T-helper 1 cell treated with Interleukin-12 subunit alpha and Interleukin-12 subunit beta and Interleukin-4 antibody, amounts not matched to agents 30 μg/mL and 1 μg/mL, for 36 hours (primary cell): ENCODE measurements around the gene ZFYVE28.

ENCODE experiments used
- H3K27ac Mint-ChIP-seq: one replicate; pipeline ENCODE4 v1.8.0; 2021; ENCODE audit warnings: mild to moderate bottlenecking, mixed read lengths
- H3K27me3 Mint-ChIP-seq: one replicate; pipeline ENCODE4 v1.8.0; 2021; ENCODE audit warnings: low read depth, mixed read lengths
- H3K36me3 Mint-ChIP-seq: one replicate; pipeline ENCODE4 v1.8.0; 2021; ENCODE audit warnings: low read depth, mixed read lengths
- H3K4me1 Mint-ChIP-seq: one replicate; pipeline ENCODE4 v1.8.0; 2021; ENCODE audit warnings: low read depth, mixed read lengths
- H3K4me3 Mint-ChIP-seq: one replicate; pipeline ENCODE4 v1.8.0; 2021; ENCODE audit warnings: mild to moderate bottlenecking, moderate library complexity, mixed read lengths
- H3K9me3 Mint-ChIP-seq: one replicate; pipeline ENCODE4 v1.8.0; 2021; ENCODE audit warnings: mixed read lengths

ZFYVE28 gene

GRCh38 chr4:2450394-2451035, 32.1 kb upstream of the ZFYVE28 start:
- H3K4me1 Mint-ChIP-seq, result no peaks in the 10 kb centered on the region
- H3K27me3 Mint-ChIP-seq, result no peaks in the 10 kb centered on the region
- H3K4me3 Mint-ChIP-seq, result no peak overlapping the region
- H3K36me3 Mint-ChIP-seq, result no peaks in the 10 kb centered on the region
- no peak overlapping the region for H3K27ac Mint-ChIP-seq
- no peaks in the 10 kb centered on the region for H3K9me3 Mint-ChIP-seq

DNA sequence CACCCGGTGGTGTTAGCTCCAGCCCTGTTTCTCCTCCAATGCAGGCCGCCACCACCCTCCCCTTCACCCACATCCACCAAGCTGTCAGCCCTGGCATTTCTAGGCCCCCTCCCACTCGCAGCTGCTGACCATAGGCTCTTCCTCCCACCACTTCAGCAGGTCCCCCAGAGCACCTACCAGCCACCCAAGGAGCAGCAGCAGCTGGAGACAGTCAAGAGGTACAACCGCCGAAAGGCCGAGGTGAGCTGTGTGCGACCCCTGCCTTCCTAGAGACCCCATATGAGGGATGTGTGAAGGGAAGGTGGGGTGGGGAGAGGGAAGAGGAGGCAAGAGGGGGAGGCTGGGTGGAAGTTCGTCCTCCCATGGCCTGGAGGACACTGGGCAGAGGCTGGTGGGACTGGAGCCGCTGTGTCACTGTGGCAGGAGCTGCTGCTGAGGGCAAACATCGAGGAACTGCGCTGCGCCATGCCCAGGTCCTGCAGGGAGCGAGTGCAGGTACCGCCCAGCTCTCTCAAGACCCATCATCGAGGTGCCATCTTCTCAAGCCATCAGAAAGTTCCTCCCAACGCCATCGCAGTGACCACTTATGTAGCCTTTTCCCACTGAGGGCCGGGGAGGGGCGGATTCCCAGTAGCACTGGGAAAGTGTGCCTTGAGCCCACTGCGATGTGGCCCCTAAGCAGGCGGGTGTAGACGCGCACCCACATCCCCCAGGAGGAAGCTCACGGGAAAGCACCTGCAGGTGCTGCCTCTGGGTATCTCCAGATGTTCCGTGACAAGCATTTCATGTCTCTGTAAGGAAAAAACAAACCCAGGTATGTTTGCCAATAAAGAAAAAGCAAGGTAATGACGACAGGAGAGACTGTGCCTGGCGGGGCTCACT, 31.3 kb upstream of the ZFYVE28 start:
- no peaks in the 10 kb centered on the region for H3K27me3 Mint-ChIP-seq
- no peak overlapping the region for H3K27ac Mint-ChIP-seq
- H3K36me3 Mint-ChIP-seq, result no peaks in the 10 kb centered on the region
- no peak overlapping the region for H3K4me3 Mint-ChIP-seq
- no peaks in the 10 kb centered on the region for H3K9me3 Mint-ChIP-seq
- no peaks in the 10 kb centered on the region for H3K4me1 Mint-ChIP-seq

- H3K4me1 Mint-ChIP-seq, result no peaks in the 10 kb centered on the region
- no peaks in the 10 kb centered on the region for H3K36me3 Mint-ChIP-seq
- no peak overlapping the region for H3K27ac Mint-ChIP-seq
- no peak overlapping the region for H3K4me3 Mint-ChIP-seq
- H3K27me3 Mint-ChIP-seq, result no peaks in the 10 kb centered on the region
- H3K9me3 Mint-ChIP-seq, result no peaks in the 10 kb centered on the region
Observed at GRCh38 chr4:2449051-2449450, 30.6 kb upstream of the ZFYVE28 start.

GRCh38 chr4:2448589-2448988, 30.1 kb upstream of the ZFYVE28 start:
- no peak overlapping the region for H3K4me3 Mint-ChIP-seq
- H3K27me3 Mint-ChIP-seq, result no peaks in the 10 kb centered on the region
- H3K36me3 Mint-ChIP-seq, result no peaks in the 10 kb centered on the region
- H3K4me1 Mint-ChIP-seq, result no peaks in the 10 kb centered on the region
- H3K27ac Mint-ChIP-seq, result no peak overlapping the region
- no peaks in the 10 kb centered on the region for H3K9me3 Mint-ChIP-seq

DNA sequence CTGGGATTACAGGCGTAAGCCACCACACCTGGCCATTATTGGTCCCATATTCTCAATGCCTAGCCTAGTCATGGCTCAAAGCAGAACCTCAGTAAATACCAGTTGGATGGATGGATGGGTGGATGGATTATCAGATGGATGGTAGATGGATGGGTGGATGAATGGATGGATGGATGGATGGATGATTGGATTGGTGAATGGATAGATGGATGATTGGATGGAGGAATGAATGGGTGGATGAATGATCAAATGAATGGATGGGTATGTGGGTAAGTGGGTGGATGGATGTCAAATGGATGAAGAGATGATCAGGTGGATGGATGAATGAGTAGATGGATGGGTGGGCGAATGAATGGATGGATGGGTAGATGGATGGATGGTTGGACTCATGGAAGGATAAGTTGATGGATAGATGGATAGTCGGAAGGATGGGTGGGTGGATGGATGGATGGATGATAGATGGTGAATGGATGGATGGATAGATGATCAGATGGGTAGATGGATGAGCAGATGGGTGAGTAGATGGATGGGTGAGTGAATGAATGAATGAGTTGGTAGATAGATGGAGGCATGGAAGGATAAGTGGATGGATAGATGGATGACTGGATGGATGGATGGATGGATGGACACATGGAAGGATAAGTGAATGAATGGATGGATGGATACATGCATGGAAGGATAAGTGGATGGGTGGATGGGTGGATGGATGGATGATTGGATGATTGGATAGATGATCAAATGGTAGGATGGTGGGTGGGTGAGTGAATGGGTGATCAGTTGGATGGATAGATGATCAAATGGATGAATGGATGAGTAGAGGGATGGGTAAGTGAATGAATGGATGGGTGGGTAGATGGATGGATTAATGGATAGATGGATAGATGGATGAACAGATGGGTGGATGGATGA, 28.5 kb upstream of the ZFYVE28 start:
- no peak overlapping the region for H3K4me3 Mint-ChIP-seq
- no peak overlapping the region for H3K27ac Mint-ChIP-seq
- no peaks in the 10 kb centered on the region for H3K27me3 Mint-ChIP-seq
- no peaks in the 10 kb centered on the region for H3K9me3 Mint-ChIP-seq
- no peaks in the 10 kb centered on the region for H3K36me3 Mint-ChIP-seq
- H3K4me1 Mint-ChIP-seq, result no peaks in the 10 kb centered on the region

DNA sequence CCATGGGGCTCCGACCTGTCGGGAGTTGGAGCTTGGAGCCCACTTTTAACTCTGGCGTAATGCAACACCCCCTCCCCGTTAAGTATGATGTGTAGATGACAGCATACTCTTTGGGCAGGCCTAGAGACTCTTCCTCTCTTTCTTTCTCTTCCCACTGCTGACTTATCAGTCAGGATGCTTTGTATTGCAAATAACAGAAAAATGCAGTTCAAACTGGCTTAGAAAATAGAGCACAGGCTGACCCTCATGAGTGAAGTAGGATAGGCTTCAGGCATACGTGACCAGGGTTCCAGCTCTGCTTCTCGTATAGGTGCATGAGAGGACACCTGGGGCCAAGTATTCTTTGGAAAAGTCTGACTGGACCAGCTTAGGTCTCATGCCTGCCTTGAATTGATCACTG, 27.1 kb upstream of the ZFYVE28 start:
- no peaks in the 10 kb centered on the region for H3K27me3 Mint-ChIP-seq
- H3K36me3 Mint-ChIP-seq, result no peaks in the 10 kb centered on the region
- H3K4me1 Mint-ChIP-seq, result peaks cover 2% of the 10 kb centered on the region
- no peak overlapping the region for H3K27ac Mint-ChIP-seq
- H3K9me3 Mint-ChIP-seq, result no peaks in the 10 kb centered on the region
- no peak overlapping the region for H3K4me3 Mint-ChIP-seq

DNA sequence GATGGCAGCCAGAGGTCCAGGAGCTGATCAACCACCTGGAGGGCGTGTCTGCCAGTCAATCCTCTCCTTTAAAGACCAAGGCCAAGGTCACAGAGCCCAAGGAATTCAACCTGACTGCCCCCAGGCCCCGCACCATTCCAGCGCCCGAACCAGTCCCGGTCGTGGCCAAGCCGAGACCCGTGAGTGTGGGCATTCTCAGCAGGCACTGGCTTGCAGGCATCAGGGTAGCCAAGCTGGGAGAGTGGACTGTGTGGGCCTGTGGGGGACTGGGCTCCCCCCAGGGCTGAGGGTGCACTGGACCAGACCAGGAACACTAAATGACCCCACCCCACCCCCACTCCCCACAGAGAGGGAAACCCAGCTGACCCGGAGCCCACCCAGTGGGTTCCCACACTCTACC, 26.7 kb upstream of the ZFYVE28 start:
- H3K4me3 Mint-ChIP-seq, result no peak overlapping the region
- no peak overlapping the region for H3K27ac Mint-ChIP-seq
- peaks cover 2% of the 10 kb centered on the region for H3K4me1 Mint-ChIP-seq
- H3K27me3 Mint-ChIP-seq, result no peaks in the 10 kb centered on the region
- H3K36me3 Mint-ChIP-seq, result no peaks in the 10 kb centered on the region
- no peaks in the 10 kb centered on the region for H3K9me3 Mint-ChIP-seq

GRCh38 chr4:2443956-2444740, 25.7 kb upstream of the ZFYVE28 start:
- H3K36me3 Mint-ChIP-seq, result no peaks in the 10 kb centered on the region
- no peak overlapping the region for H3K27ac Mint-ChIP-seq

GRCh38 chr4:2443061-2443730, 24.8 kb upstream of the ZFYVE28 start:
- H3K4me1 Mint-ChIP-seq, result peaks cover 2% of the 10 kb centered on the region
- H3K9me3 Mint-ChIP-seq, result no peaks in the 10 kb centered on the region
- H3K36me3 Mint-ChIP-seq, result no peaks in the 10 kb centered on the region
- no peaks in the 10 kb centered on the region for H3K27me3 Mint-ChIP-seq
- H3K4me3 Mint-ChIP-seq, result no peak overlapping the region
- no peak overlapping the region for H3K27ac Mint-ChIP-seq

More at GRCh38 chr4:2443956-2444740, 25.7 kb upstream of the ZFYVE28 start:
- no peaks in the 10 kb centered on the region for H3K27me3 Mint-ChIP-seq
- H3K9me3 Mint-ChIP-seq, result no peaks in the 10 kb centered on the region
- no peak overlapping the region for H3K4me3 Mint-ChIP-seq
- peaks cover 2% of the 10 kb centered on the region for H3K4me1 Mint-ChIP-seq

- Mint-ChIP-seq H3K4me3 (no peak overlapping the region), H3K9me3 (no peaks in the 10 kb centered on the region), H3K27me3 (no peaks in the 10 kb centered on the region), H3K4me1 (peaks cover 2% of the 10 kb centered on the region), H3K27ac (no peak overlapping the region), H3K36me3 (no peaks in the 10 kb centered on the region)
Observed at GRCh38 chr4:2442175-2442993, 23.9 kb upstream of the ZFYVE28 start.

DNA sequence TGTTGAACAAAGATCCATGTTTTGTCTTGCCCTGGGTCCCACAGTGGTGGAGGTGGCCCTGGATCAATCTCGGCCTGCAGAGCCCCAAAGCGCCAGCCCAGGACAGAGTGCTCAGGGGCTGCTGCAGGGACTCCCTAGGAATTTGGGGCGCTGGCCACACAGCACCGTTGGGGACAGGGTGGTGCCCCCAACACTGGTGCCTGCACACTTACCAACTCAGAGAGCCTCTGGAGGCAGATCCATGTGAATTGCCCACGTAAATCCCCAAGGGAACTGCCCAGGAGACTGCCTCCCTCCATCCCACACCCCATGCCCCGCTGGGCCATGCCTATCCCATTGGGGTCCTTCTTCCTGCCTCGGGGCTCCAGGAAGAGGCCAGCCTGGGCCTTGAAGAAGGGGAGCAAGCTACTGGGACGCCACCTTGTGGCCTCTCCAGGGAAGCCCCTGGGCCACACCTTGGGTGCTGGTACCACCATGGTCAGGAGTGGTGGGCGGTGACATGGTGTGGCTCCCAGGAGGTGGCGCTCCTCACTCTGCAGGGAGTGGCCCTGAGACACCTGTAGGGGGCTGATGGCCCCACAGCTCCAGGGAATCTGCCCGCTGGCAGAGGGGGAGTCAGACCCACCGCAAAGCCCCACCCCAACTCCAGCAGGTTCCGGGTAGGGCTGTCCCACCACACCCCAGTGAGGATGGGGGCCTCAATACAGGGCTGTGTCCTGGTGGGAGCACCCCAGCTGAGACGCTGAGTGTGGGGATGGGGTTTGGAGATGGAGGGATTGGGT, 23.1 kb upstream of the ZFYVE28 start:
- H3K4me1 Mint-ChIP-seq, result peaks cover 2% of the 10 kb centered on the region
- H3K27me3 Mint-ChIP-seq, result no peaks in the 10 kb centered on the region
- H3K9me3 Mint-ChIP-seq, result no peaks in the 10 kb centered on the region
- no peak overlapping the region for H3K4me3 Mint-ChIP-seq
- no peaks in the 10 kb centered on the region for H3K36me3 Mint-ChIP-seq
- peak overlapping the region; percentile 27 for H3K27ac Mint-ChIP-seq

GRCh38 chr4:2438822-2439718, 20.6 kb upstream of the ZFYVE28 start:
- Mint-ChIP-seq H3K27me3 (peaks cover 3% of the 10 kb centered on the region), H3K4me3 (no peak overlapping the region), H3K27ac (no peak overlapping the region), H3K4me1 (peaks cover 2% of the 10 kb centered on the region), H3K36me3 (no peaks in the 10 kb centered on the region), H3K9me3 (no peaks in the 10 kb centered on the region)
